ENCODE results near the gene TNC.

TNC gene

GRCh38 chr9:115006660-115007059, 111.3 kb downstream of the TNC start:
- peak in 1 of 2 donors; percentile 30 for DNase-seq

DNA sequence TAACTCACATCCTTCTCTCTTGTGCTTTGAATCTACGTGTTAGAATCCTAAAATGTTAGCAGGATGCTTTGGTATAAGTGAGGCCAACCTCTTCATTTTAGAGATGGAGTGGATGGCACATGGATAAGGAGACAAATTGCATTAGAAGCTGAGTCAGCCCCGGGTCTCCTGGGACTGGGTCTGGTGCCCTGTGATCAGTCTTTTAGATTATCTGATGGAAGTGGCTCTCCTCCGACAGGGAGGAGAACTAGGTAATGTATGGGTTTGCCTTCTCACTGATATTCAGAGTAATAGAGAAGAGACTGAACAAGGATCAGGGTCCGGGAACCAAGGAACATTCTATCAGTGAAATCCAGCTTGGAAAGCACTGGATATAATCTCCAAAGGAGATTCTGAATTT, 112.6 kb downstream of the TNC start:
- no peak for DNase-seq

DNA sequence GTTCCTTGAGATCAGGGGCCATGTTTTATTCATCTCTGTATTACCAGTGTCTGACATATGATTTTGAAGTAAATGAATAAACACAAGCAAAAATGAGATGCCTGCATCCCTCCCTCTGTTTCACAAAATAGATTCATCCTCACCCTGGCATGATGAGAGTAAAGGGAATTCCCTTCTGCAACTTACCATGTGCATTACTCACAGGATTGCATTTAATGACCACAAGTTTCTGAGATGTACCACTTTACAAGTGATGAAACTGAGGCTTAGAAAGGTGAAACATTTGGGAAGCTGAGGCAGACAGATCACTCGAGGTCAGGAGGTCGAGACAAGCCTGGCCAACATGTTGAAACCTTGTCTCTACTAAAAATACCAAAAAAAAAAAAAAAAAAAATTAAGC, 113.4 kb downstream of the TNC start:
- no peak for DNase-seq

GRCh38 chr9:115002371-115003120, 115.4 kb downstream of the TNC start:
- no peak for DNase-seq

DNA sequence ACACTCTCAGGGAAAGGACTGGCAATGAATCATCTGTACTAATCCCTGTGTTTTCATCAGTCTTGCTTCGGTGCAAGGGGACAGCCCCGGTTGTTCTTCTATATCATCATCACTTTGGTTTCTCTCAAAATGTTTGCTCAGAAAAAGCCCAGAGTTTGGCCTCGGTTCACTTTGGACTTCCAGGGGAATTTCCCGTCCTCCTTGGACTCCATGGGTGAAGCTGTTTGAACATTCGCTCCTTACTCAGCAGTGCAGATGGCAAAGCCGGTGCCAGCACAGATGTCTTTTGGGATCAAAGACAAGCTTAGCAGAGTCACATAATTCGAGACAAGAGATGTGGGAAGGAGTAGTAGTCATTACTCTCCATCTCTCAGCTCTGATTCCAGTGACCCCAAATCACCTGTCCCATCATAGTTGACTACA, 117.7 kb downstream of the TNC start:
- no peak for DNase-seq

DNA sequence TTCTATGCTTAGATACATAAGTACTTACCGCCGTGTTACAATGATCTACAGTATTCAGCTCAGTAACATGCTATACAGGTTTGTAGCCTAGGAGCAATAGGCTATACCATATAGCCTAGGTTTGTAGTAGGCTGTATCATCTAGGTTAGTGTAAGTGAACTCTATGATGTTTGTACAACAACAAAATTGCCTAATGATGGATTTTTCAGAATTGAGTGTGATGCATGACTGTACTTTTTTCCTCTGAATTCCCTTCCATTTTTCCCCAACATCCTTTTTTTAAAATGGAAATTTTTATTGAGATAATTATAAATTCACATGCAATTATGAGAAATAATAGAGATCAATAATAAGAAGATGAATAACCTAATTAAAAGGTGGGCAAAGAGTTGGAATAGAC, 119.6 kb downstream of the TNC start:
- no peak for DNase-seq

GRCh38 chr9:114995681-114996221, 122.2 kb downstream of the TNC start:
- no peak for DNase-seq

- DNase-seq = no peak
Observed at GRCh38 chr9:114994768-114995167, 123.2 kb downstream of the TNC start.

- no peak for DNase-seq
Observed at GRCh38 chr9:114991861-114992260, 126.1 kb downstream of the TNC start.

GRCh38 chr9:114990901-114991300, 127.1 kb downstream of the TNC start:
- no peak for DNase-seq

DNA sequence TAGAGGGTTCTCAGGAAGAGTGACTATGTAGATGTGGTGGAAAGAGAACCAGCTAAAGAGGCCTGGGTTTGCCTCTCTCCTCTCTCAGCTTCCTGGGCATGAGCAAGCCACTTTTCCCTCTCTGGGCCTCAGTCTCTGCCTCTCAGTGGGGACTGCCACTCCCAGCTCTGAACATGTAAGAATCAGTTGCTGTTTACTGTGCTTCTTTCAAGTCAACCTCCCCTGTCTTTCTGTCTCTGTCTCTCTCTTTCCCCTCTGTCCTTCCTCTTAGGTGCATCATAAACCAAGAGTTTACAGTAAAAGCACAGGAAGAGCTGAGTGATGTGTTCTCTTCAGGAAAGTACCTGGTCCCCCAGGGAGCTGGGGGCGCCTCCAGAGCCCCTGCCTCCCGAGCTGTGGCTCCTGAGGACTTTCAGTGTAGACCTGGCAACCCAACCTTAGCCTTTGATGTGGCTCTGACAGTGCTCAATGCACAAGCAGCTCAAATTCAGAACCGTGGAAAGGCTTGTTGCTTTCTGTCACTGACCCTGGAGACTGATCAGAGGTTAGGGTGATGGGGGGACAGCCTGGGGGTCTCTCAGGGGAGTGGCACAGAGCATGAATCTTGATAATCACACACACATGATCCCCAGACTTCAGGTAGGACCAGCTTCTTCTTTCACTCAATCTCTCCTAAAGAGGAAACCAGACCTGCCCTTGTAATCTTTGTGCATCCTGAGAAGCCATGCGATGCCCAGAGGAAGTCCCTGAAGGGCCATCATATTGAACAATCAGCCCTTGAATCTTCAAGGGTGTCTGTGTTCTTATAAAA, 128.2 kb downstream of the TNC start:
- no peak for DNase-seq

- DNase-seq = no peak
Observed at GRCh38 chr9:114988962-114989599, 128.9 kb downstream of the TNC start.

GRCh38 chr9:114987116-114987515, 130.8 kb downstream of the TNC start:
- no peak for DNase-seq

DNA sequence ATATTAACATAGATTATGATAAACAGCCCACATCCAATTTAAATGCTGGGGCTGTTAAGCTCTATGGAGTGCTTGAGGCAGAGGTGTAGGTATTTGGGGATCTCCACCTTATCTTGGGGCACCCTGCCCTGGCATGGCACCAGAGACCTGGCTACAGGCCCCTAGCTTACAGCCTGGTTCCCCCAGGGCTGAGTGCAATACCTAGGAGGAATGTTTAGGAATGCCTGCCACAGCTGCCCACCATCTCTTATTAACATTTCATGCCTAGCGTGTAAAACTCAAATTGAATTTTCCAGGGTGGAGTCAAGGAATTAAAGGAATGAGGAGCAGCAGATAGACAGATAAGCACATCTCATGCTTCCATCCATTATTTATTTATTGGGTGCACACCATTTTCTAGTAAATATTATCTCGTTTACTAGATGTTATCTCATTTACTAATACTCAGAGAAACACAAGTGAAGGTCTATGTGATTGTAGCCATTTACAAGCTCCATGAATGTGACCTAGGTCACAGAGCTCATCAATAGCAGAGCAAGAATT, 131.9 kb downstream of the TNC start:
- no peak for DNase-seq

GRCh38 chr9:114981063-114981462, 136.9 kb downstream of the TNC start:
- DNase-seq = no peak

DNA sequence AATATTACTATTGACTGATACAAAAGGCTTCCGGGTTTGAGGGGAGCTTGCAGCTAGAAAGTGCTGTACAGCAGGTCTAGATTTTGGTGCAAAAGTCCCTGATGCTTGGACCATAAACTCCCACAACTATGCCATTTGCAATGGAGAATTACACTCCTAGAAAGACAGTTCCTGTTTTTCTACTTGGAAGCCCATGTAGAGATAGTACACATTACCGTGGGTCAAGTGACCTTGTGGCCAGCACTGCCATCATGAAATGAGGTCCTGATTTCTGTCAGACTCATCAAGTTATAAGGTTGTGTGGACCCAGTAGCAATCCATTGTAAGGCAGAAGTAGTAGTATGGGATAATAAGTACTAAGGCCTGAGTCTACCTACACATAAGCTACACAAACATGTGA, 144.7 kb downstream of the TNC start:
- no peak for DNase-seq

GRCh38 chr9:114972510-114973136, 145.3 kb downstream of the TNC start:
- no peak for DNase-seq

Measured in bone marrow (tissue), 2 donors.